GM12878 (cell line): ENCODE results near the gene HOXB6. TPM values are rescaled to one million over a fixed set of nuclear protein-coding genes. Genes with fewer than 3 reads are reported as not detected.

ENCODE experiments used
- ATAC-seq: fragments of 200-7000 bp; cut with Tn5 transposase; 3 replicates; pipeline ENCODE4 v1.9.1; 2020; ENCODE audit warnings: mild to moderate bottlenecking, moderate library complexity
- BruUV-seq: library from RNA; stranded (reverse); fragments of 400-500 nt; replicated peaks from 2 replicates; lab custom pipeline; 2021; lab: Mats Ljungman, UMichigan
- CTCF ChIA-PET: fragments of 300-600 bp; sonication (Branson Sonifier 250); formaldehyde crosslinking; extraction: SDS; loops from one replicate; lab custom pipeline; 2021; ENCODE audit warnings: inconsistent platforms; lab: Yijun Ruan, JAX
- POLR2A ChIA-PET: fragments of 350-600 bp; formaldehyde crosslinking; extraction: SDS; loops from one replicate; lab custom pipeline; 2021; ENCODE audit warnings: inconsistent platforms; lab: Charles Lee
- RAD21 ChIA-PET: fragments of 300-600 bp; sonication (Branson Sonifier 250); formaldehyde crosslinking; loops from one replicate; lab custom pipeline; 2023; ENCODE audit warnings: antibody characterized with exemption; ENCODE audit not compliant: unreplicated experiment; lab: Charles Lee
- SMC1A ChIA-PET: fragments of 300-600 bp; sonication (Branson Sonifier 250); formaldehyde crosslinking; loops from one replicate; lab custom pipeline; 2023; ENCODE audit not compliant: unreplicated experiment, uncharacterized antibody; lab: Charles Lee
- DNase-seq: peaks from one replicate; pipeline ENCODE4 v3.0.0-alpha.2; 2011; ENCODE audit warnings: low read depth, low spot score
- FAIRE-seq: peaks from 3 replicates; lab custom pipeline; 2011; peaks lifted over from hg19 to GRCh38; lab: Jason Lieb, UNC
- H2AFZ ChIP-seq: 2 replicates; pipeline ENCODE4 v1.6.0; 2011; ENCODE audit warnings: low read depth, low read length, control low read depth; ENCODE audit not compliant: control insufficient read depth
- H3K27ac ChIP-seq: 2 replicates; pipeline ENCODE4 v1.5.1; 2011; ENCODE audit warnings: control low read depth; ENCODE audit not compliant: control insufficient read depth, insufficient read depth
- H3K27me3 ChIP-seq, 2 experiments: replicated peaks in 1 of 2; 2 replicates each; pipeline versions ENCODE4 v1.6.0 to v1.6.1; 2011; ENCODE audit warnings: low read length in 1 of 2; ENCODE audit not compliant: control insufficient read depth in 2 of 2, insufficient read depth in 2 of 2
- H3K36me3 ChIP-seq, 2 experiments: 2 replicates each; pipeline ENCODE4 v1.5.1; 2011; ENCODE audit warnings: low read length in 1 of 2; ENCODE audit not compliant: control insufficient read depth in 2 of 2, insufficient read depth in 2 of 2
- H3K4me1 ChIP-seq: 2 replicates; pipeline ENCODE4 v1.6.1; 2011; ENCODE audit warnings: mild to moderate bottlenecking, low read length, moderate library complexity, mixed read lengths; ENCODE audit not compliant: control insufficient read depth, insufficient read depth
- H3K4me2 ChIP-seq: 2 replicates; pipeline ENCODE4 v1.6.0; 2011; ENCODE audit warnings: control low read depth; ENCODE audit not compliant: control insufficient read depth, insufficient read depth
- H3K4me3 ChIP-seq: fragments of 200-600 bp; sonication (generic); 2 replicates; pipeline ENCODE4 v1.5.1; 2016
- H3K79me2 ChIP-seq: 2 replicates; pipeline ENCODE4 v1.6.0; 2011; ENCODE audit warnings: low read length; ENCODE audit not compliant: control insufficient read depth, insufficient read depth
- H3K9ac ChIP-seq: 2 replicates; pipeline ENCODE4 v1.8.0; 2011; ENCODE audit warnings: low read length, control low read depth, mixed read lengths; ENCODE audit not compliant: control insufficient read depth, insufficient read depth
- H3K9me3 ChIP-seq: replicated peaks from 3 replicates; pipeline ENCODE4 v1.5.1; 2011; ENCODE audit warnings: mild to moderate bottlenecking, low read length; ENCODE audit not compliant: control insufficient read depth, insufficient read depth
- H4K20me1 ChIP-seq: 2 replicates; pipeline ENCODE4 v1.6.0; 2011; ENCODE audit not compliant: control insufficient read depth, insufficient read depth
- BMI1 ChIP-seq: fragments of 450-650 bp; IDR thresholded peaks from 2 replicates; pipeline ENCODE4 v1.6.1; 2016; ENCODE audit warnings: mild to moderate bottlenecking, moderate library complexity, borderline replicate concordance
- DPF2 ChIP-seq: fragments of 450-650 bp; IDR thresholded peaks from 2 replicates; pipeline ENCODE4 v1.6.1; 2017; ENCODE audit warnings: mild to moderate bottlenecking
- EGR1 ChIP-seq, 2 experiments: IDR thresholded peaks; 1 replicate in 1 of 2; 2 replicates in 1 of 2; pipeline ENCODE4 v1.6.1; 2011 to 2012; ENCODE audit warnings: low read depth in 2 of 2, low read length in 2 of 2, borderline replicate concordance in 1 of 2, mild to moderate bottlenecking in 1 of 2, moderate library complexity in 1 of 2
- EZH2 ChIP-seq: IDR thresholded peaks from 2 replicates; pipeline ENCODE4 v1.6.1; 2012; ENCODE audit warnings: low read depth, mild to moderate bottlenecking, control low read depth, inconsistent platforms, low read length, borderline replicate concordance; ENCODE audit not compliant: control insufficient read depth
- GATAD2B ChIP-seq: fragments of 450-650 bp; conservative IDR thresholded peaks from 2 replicates; pipeline ENCODE4 v1.6.1; 2017; ENCODE audit warnings: low read depth, mild to moderate bottlenecking, moderate library complexity
- IKZF1 ChIP-seq: fragments of 450-650 bp; conservative IDR thresholded peaks from 2 replicates; pipeline ENCODE4 v1.6.1; 2017; ENCODE audit warnings: antibody characterized with exemption, mild to moderate bottlenecking
- JUNB ChIP-seq: IDR thresholded peaks from 2 replicates; pipeline ENCODE4 v1.6.1; 2016; ENCODE audit warnings: antibody characterized with exemption, mild to moderate bottlenecking
- LARP7 ChIP-seq: fragments of 450-650 bp; IDR thresholded peaks from 2 replicates; pipeline ENCODE4 v1.6.1; 2017; ENCODE audit warnings: mild to moderate bottlenecking
- NBN ChIP-seq: fragments of 450-650 bp; IDR thresholded peaks from 2 replicates; pipeline ENCODE4 v1.6.1; 2016
- SUZ12 ChIP-seq: fragments of 200-600 bp; sonication (generic); IDR thresholded peaks from one replicate; pipeline ENCODE4 v1.6.1; 2018; ENCODE audit warnings: antibody characterized with exemption, mild to moderate bottlenecking; ENCODE audit not compliant: unreplicated experiment
- YY1 ChIP-seq: IDR thresholded peaks from 2 replicates; pipeline ENCODE4 v1.6.1; 2011; ENCODE audit warnings: low read depth, mild to moderate bottlenecking, low read length
- ZNF207 ChIP-seq: fragments of 450-650 bp; IDR thresholded peaks from 2 replicates; pipeline ENCODE4 v1.6.1; 2014; ENCODE audit warnings: antibody characterized with exemption, mild to moderate bottlenecking, borderline replicate concordance
- WGBS: methylation state at CpG from one replicate; pipeline ENCODE4 v1.1.6; 2016; ENCODE audit warnings: low lambda C conversion rate; ENCODE audit not compliant: insufficient replicate concordance, insufficient coverage; ENCODE audit errors: missing lambda C conversion rate; 5-methylcytosine and 5-hydroxymethylcytosine counted together
- in situ Hi-C: fragments of 300-500 bp; cut with MboI; formaldehyde crosslinking; loops from 9 replicates; pipeline ENCODE4 v1.14.3; 2018; ENCODE audit warnings: mixed read lengths
- intact Hi-C: fragments of 100-400 bp; cut with micrococcal nuclease; formaldehyde crosslinking; loops from one replicate; pipeline ENCODE4 v1.14.2; 2022; ENCODE audit not compliant: unreplicated experiment
- polyA plus RNA-seq, 11 experiments: library from polyadenylated mRNA; depleted of rRNA in 4 of 11; unstranded in 6 of 11; stranded (reverse) in 5 of 11; fragments of >200 nt; fragmentation: Nextera tagmentation in 4 of 11; fragmentation: Illumina TruSeq in 1 of 11; extraction: Ambion mirVana in 4 of 11; extraction: Trizol in 1 of 11; gene quantifications; 1 replicate in 1 of 11; 2 replicates in 10 of 11; pipeline versions ENCODE4 v1.2.1 to v1.2.3, GENCODE V29; 2011 to 2016; ENCODE audit warnings: inconsistent platforms in 2 of 11, missing spikeins in 2 of 11, low read depth in 1 of 11
- total RNA-seq, 4 experiments: library from RNA; depleted of rRNA in 3 of 4; stranded (reverse); fragments of >200 nt in 3 of 4; fragmentation: Illumina TruSeq in 1 of 4; extraction: Trizol in 1 of 4; gene quantifications; 2 replicates each; pipeline versions ENCODE4 v1.2.1 to v1.2.3, GENCODE V29; 2013 to 2021
- TF ChIP-seq, protein P1 (sequence below): IDR thresholded peaks from 2 replicates; pipeline ENCODE4 v1.6.1; 2011; ENCODE audit warnings: low read depth, mild to moderate bottlenecking, low read length, moderate library complexity, borderline replicate concordance; ENCODE audit errors: extremely low read depth
- TF ChIP-seq, protein P2 (sequence below), 3 experiments: IDR thresholded peaks in 2 of 3; conservative IDR thresholded peaks in 1 of 3; 2 replicates each; pipeline ENCODE4 v1.5.1; 2011; ENCODE audit warnings: low read depth in 3 of 3, low read length in 3 of 3, mild to moderate bottlenecking in 3 of 3, control low read depth in 2 of 3, moderate library complexity in 2 of 3, inconsistent platforms in 1 of 3, mixed read lengths in 1 of 3; ENCODE audit not compliant: control insufficient read depth in 2 of 3, insufficient read depth in 1 of 3; ENCODE audit errors: extremely low read depth in 1 of 3
- TF ChIP-seq, protein P3 (sequence below): IDR thresholded peaks from 2 replicates; pipeline ENCODE4 v1.6.1; 2012; ENCODE audit warnings: low read depth, low read length, improper control_type of control experiment

HOXB6 gene
- total and polyA plus RNA-seq, 10 of the 15 experiments (the other 5 are each of a cell fraction or from before 2014, with no cell fraction given): 0.04 to 0.51 (median 0.09) TPM; not detected in 2

DNA sequence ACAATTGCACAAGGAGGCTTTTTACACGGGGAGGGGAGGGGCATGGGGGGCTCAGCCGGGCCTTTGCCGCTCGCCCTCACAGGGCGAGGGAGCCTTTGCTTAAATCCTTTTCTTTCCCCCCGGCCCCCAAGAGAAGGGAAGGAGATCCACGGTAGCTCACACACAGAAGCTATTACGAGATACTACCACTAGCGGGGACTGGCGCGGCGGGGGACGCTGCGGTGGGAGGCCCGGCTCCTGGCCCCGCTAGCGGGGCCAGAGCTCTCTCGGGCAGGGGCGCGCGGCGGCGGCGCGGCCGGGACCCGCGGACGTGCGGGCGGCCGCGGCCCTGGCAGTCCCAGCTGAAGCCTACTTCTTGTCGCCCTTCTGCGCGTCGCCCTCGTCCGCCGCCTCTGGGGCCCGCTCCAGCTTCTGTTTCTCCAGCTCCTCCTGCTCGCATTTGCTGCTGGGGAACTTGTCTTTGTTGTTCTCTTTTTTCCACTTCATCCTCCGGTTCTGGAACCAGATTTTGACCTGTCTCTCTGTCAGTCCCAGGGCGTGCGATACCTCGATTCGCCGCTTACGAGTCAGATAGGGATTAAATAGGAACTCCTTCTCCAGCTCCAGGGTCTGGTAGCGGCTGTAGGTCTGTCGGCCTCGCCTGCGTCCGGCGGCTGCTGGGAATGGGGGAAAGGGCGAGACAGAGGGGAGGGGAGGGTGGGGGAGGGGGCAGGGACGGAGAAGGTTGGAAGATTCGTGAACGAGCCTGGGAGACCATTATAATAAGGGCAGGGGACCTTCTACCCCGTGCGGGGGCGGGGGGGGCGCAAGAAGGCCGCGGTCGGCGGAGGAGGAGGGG is 8.3 kb upstream of the HOXB6 start:
- ATAC-seq (peak; percentile 67), FAIRE-seq (no peak), DNase-seq (no peak)
- in situ Hi-C loops (no loop called here), intact Hi-C loops (no loop called here)
- H3K4me3 ChIP-seq: peak overlapping the region; percentile 86
- TF ChIP-seq ZNF207 (no peak), IKZF1 (peak; percentile 48), LARP7 (peak; percentile 65; the same call in 1 of the 2 replicates), DPF2 (0 out of 2 replicates have a peak, but pooled peaks have one; percentile 28), SUZ12 (peak; percentile 39), NBN (0 out of 2 replicates have a peak, but pooled peaks have one; percentile 2), YY1 (no peak), GATAD2B (peak; percentile 37), EZH2 (0 out of 2 replicates have a peak, but pooled peaks have one; percentile 70), EGR1 (IDR thresholded peaks at IDR 0.05; ENCODE audit: borderline replicate concordance in 1 of 2, low read depth in 2 of 2, low read length in 2 of 2) (0 out of 3 replicates have a peak, but pooled peaks of 1 of the 2 experiments have one; percentile 15), BMI1 (no peak), JUNB (no peak)
- TF ChIP-seq, protein P1, sequence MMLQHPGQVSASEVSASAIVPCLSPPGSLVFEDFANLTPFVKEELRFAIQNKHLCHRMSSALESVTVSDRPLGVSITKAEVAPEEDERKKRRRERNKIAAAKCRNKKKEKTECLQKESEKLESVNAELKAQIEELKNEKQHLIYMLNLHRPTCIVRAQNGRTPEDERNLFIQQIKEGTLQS: no peak
- TF ChIP-seq, protein P2, sequence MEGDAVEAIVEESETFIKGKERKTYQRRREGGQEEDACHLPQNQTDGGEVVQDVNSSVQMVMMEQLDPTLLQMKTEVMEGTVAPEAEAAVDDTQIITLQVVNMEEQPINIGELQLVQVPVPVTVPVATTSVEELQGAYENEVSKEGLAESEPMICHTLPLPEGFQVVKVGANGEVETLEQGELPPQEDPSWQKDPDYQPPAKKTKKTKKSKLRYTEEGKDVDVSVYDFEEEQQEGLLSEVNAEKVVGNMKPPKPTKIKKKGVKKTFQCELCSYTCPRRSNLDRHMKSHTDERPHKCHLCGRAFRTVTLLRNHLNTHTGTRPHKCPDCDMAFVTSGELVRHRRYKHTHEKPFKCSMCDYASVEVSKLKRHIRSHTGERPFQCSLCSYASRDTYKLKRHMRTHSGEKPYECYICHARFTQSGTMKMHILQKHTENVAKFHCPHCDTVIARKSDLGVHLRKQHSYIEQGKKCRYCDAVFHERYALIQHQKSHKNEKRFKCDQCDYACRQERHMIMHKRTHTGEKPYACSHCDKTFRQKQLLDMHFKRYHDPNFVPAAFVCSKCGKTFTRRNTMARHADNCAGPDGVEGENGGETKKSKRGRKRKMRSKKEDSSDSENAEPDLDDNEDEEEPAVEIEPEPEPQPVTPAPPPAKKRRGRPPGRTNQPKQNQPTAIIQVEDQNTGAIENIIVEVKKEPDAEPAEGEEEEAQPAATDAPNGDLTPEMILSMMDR (IDR thresholded peaks at IDR 0.05 in 2 of 3, conservative IDR thresholded peaks at IDR 0.05 in 1 of 3; ENCODE audit: control insufficient read depth in 2 of 3, extremely low read depth in 1 of 3, insufficient read depth in 1 of 3, low read depth in 3 of 3, low read length in 3 of 3): peak; percentile 21 to 33 (median 22); a peak in 4 of 6 replicates
- TF ChIP-seq, protein P3, sequence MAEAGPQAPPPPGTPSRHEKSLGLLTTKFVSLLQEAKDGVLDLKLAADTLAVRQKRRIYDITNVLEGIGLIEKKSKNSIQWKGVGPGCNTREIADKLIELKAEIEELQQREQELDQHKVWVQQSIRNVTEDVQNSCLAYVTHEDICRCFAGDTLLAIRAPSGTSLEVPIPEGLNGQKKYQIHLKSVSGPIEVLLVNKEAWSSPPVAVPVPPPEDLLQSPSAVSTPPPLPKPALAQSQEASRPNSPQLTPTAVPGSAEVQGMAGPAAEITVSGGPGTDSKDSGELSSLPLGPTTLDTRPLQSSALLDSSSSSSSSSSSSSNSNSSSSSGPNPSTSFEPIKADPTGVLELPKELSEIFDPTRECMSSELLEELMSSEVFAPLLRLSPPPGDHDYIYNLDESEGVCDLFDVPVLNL: no peak
- no peaks in the 10 kb centered on the region for H4K20me1 ChIP-seq
- no peaks in the 10 kb centered on the region for H3K79me2 ChIP-seq
- no TSS peak for BruUV-seq
- H2AFZ ChIP-seq: peak overlapping the region; percentile 70
- no peak overlapping the region for H3K27ac ChIP-seq
- CTCF ChIA-PET: interaction anchor here (0.7 to 1.3 kb wide), 15 partner anchors 9 to 588 kb away, joined by 3 to 7 read pairs (median 3); partner anchors contain the start of gene HOXB5
- SMC1A ChIA-PET: interaction anchor here (0.6 to 1.0 kb wide), 4 partner anchors 9 to 595 kb away, joined by 3 read pairs; no protein-coding TSS in a partner anchor
- POLR2A ChIA-PET: interaction anchor here (0.6 to 0.9 kb wide), 4 partner anchors 82 to 938 kb away, joined by 3 to 12 read pairs (median 4); no protein-coding TSS in a partner anchor
- no peaks in the 10 kb centered on the region for H3K9me3 ChIP-seq
- H3K4me1 ChIP-seq: peaks cover 11% of the 10 kb centered on the region
- no peak overlapping the region for H3K9ac ChIP-seq
- 15% methylated on average over 54 of the region's 67 CpGs for WGBS
- H3K4me2 ChIP-seq: peak overlapping the region; percentile 91
- H3K36me3 ChIP-seq: no peaks in the 10 kb centered on the region; a peak in 1 of 4 replicates
- RAD21 ChIA-PET: interaction anchor here (0.7 to 1.4 kb wide), 4 partner anchors 9 to 367 kb away, joined by 3 to 8 read pairs (median 4); no protein-coding TSS in a partner anchor
- H3K27me3 ChIP-seq: peaks cover 21 to 24% of the 10 kb centered on the region in 2 experiments
